Vagina (tissue), 2 donors: ENCODE results near the gene SH2D3A. TPM values are rescaled to one million over a fixed set of nuclear protein-coding genes. Genes with fewer than 3 reads are reported as not detected.

Experiments used
- DNase-seq, 2 donors: peaks; one replicate each; pipeline ENCODE4 v3.0.0-alpha.2; 2017; ENCODE audit errors: extremely low spot score in 2 of 2
- H3K27ac ChIP-seq: fragments of 200-600 bp; sonication (generic); one replicate; pipeline ENCODE4 v1.5.1; 2019
- H3K27me3 ChIP-seq: fragments of 200-600 bp; sonication (generic); one replicate; pipeline ENCODE4 v1.5.1; 2019
- H3K36me3 ChIP-seq, 2 donors: fragments of 200-600 bp; sonication (generic); one replicate each; pipeline ENCODE4 v1.5.1; 2017 to 2019
- H3K4me1 ChIP-seq: fragments of 200-600 bp; sonication (generic); one replicate; pipeline ENCODE4 v1.5.1; 2019
- H3K4me3 ChIP-seq, 2 donors: fragments of 200-600 bp; sonication (generic); 1 replicate in 1 of 2; 2 replicates in 1 of 2; pipeline ENCODE4 v1.5.1; 2016 to 2019
- H3K9me3 ChIP-seq: fragments of 200-600 bp; sonication (generic); one replicate; pipeline ENCODE4 v1.5.1; 2019
- POLR2A ChIP-seq, 2 donors: fragments of 450-650 bp; IDR thresholded peaks; one replicate each; pipeline ENCODE4 v1.6.1; 2017; ENCODE audit warnings: antibody characterized with exemption in 2 of 2, mild to moderate bottlenecking in 2 of 2, moderate library complexity in 2 of 2
- POLR2AphosphoS5 ChIP-seq, 2 donors: sonication (generic); formaldehyde crosslinking; IDR thresholded peaks; one replicate each; pipeline ENCODE4 v1.9.0; 2017; ENCODE audit warnings: antibody characterized with exemption in 2 of 2, mild to moderate bottlenecking in 2 of 2, low read depth in 1 of 2; ENCODE audit not compliant: insufficient read depth in 1 of 2
- intact Hi-C: fragments of 100-400 bp; cut with DNase I; formaldehyde crosslinking; loops from one replicate; pipeline ENCODE4 v1.15.1; 2023
- total RNA-seq: library from RNA; depleted of rRNA; stranded (reverse); fragments of >200 nt; gene quantifications from one replicate; pipeline ENCODE4 v1.2.3, GENCODE V29; 2016
- TF ChIP-seq, protein P1 (sequence below), 3 experiments: fragments of 450-650 bp in 2 of 3; fragments of 200-600 bp in 1 of 3; sonication (generic) in 1 of 3; IDR thresholded peaks; one replicate each; pipeline ENCODE4 v1.5.1; 2017 to 2019; ENCODE audit warnings: antibody characterized with exemption in 3 of 3, mild to moderate bottlenecking in 2 of 3, moderate library complexity in 2 of 3

SH2D3A gene
- total RNA-seq, 1 donor from 2014 or later, result 21.9 TPM

- Histone ChIP-seq H3K27ac (no peak overlapping the region), H3K36me3 (peaks cover 0 to 24% of the 10 kb centered on the region in 2 donors), H3K4me1 (peaks cover 18% of the 10 kb centered on the region), H3K4me3 (no peak overlapping the region), H3K27me3 (no peaks in the 10 kb centered on the region), H3K9me3 (no peaks in the 10 kb centered on the region)
- TF ChIP-seq, protein P1, sequence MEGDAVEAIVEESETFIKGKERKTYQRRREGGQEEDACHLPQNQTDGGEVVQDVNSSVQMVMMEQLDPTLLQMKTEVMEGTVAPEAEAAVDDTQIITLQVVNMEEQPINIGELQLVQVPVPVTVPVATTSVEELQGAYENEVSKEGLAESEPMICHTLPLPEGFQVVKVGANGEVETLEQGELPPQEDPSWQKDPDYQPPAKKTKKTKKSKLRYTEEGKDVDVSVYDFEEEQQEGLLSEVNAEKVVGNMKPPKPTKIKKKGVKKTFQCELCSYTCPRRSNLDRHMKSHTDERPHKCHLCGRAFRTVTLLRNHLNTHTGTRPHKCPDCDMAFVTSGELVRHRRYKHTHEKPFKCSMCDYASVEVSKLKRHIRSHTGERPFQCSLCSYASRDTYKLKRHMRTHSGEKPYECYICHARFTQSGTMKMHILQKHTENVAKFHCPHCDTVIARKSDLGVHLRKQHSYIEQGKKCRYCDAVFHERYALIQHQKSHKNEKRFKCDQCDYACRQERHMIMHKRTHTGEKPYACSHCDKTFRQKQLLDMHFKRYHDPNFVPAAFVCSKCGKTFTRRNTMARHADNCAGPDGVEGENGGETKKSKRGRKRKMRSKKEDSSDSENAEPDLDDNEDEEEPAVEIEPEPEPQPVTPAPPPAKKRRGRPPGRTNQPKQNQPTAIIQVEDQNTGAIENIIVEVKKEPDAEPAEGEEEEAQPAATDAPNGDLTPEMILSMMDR (IDR thresholded peaks at IDR 0.05), result no peak
- TF ChIP-seq POLR2AphosphoS5 (IDR thresholded peaks at IDR 0.05; ENCODE audit: insufficient read depth in 1 of 2, low read depth in 1 of 2) (no peak), POLR2A (IDR thresholded peaks at IDR 0.05) (no peak)
- intact Hi-C loops, result loop anchor here (10.0 kb wide), 1 partner anchor 131 kb away; no protein-coding TSS in a partner anchor
- DNase-seq, result no peak
These were observed 33.7 kb downstream of the SH2D3A start for GRCh38 chr19:6733338-6734095.

DNA sequence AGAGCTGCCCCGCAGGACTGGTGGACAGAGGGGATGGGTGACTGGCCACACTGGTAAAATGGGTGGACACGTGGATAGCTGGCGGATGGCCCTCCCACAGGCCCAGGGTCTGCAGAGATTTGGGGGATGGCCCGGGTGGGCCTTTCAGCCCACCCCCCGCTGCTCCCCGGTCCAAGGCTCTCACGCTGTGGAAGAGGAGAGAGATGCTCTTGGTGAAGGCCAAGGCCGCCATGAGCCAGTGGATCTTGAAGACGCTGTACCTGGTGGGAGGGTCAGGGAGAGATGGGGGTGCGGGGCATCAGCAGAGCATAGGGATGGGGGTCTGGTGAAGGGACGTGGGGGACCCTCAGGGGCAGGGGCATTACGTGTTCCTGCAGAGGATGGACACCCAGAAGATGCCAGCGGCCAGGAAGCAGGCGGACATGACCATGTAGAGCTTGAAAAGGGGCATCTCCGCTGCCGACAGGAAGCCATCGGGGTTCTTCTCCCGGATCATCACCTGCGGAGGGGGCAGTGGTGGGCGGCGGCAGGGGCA lies 34.4 kb downstream of the SH2D3A start:
- peaks cover 11% of the 10 kb centered on the region for H3K4me1 ChIP-seq
- H3K9me3 ChIP-seq, result no peaks in the 10 kb centered on the region
- no peaks in the 10 kb centered on the region for H3K27me3 ChIP-seq
- DNase-seq, result no peak
- no peak for TF ChIP-seq POLR2AphosphoS5 (IDR thresholded peaks at IDR 0.05; ENCODE audit: insufficient read depth in 1 of 2, low read depth in 1 of 2)
- TF ChIP-seq, protein P1 (IDR thresholded peaks at IDR 0.05), result no peak
- H3K4me3 ChIP-seq, result no peak overlapping the region
- peaks cover 0 to 24% of the 10 kb centered on the region in 2 donors for H3K36me3 ChIP-seq
- no peak overlapping the region for H3K27ac ChIP-seq
- intact Hi-C loops, result loop anchor here (10.0 kb wide), 1 partner anchor 132 kb away; no protein-coding TSS in a partner anchor

DNA sequence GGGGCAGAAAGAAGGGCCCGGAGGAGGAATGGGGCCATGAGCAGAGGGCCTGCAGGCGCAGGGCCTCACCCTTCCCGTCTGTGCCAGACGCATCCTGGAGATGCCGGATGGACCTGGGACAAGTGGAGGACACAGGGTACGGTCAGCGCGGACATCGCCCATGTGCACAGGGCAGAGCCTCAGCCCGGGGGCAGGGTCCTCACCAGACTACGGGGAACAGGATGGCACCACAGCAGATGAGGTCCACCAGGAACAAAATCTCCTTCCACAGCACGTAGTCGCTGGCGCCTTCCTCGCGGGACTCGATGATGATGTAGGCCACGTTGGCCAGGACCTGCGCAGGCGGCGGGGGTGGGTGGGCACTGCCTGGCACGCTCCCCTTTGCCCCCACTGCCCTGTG lies 35.4 kb downstream of the SH2D3A start:
- intact Hi-C loops, result loop anchor here (10.0 kb wide), 1 partner anchor 133 kb away; no protein-coding TSS in a partner anchor
- TF ChIP-seq POLR2A (IDR thresholded peaks at IDR 0.05) (no peak), POLR2AphosphoS5 (IDR thresholded peaks at IDR 0.05; ENCODE audit: insufficient read depth in 1 of 2, low read depth in 1 of 2) (no peak)
- TF ChIP-seq, protein P1 (IDR thresholded peaks at IDR 0.05), result no peak
- Histone ChIP-seq H3K36me3 (peaks cover 0 to 24% of the 10 kb centered on the region in 2 donors), H3K9me3 (no peaks in the 10 kb centered on the region), H3K4me1 (peaks cover 11% of the 10 kb centered on the region), H3K27me3 (no peaks in the 10 kb centered on the region), H3K4me3 (no peak overlapping the region), H3K27ac (no peak overlapping the region)
- no peak for DNase-seq

DNA sequence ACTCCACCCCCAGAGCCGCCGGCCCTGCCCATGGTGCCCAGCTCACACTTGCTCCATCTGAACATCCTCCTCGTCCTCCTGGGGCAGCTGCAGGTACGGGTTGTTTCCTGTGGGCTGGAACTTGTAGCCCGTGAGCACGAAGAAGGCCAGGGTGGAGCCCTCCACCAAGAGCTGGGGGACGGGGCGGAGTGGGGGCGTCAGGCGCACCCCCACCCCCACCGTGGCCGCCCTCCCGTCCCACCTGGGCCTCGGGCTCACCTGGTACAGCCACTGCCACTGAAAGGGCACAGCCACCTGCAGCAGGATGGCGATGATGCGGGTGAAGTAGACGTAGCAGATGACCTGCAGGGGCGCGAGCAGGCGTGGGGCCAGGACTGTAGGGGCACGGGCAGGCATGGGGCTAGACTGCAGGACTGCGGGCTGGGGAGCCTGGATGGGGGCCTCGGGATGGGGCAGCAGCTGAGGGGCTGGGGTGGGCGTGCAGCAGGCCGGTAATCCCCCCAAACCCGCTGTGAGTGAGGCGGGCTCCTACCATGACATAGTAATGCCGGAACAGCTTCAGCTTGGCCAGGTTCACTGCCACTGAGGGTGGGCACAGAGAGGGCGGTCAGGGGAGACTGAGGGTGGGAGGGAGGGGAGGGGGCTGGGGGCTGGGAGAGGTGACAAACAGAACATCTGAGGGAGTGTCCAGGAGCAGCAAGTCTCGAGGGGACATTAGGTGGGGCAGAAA lies 36.1 kb downstream of the SH2D3A start:
- Histone ChIP-seq H3K36me3 (peaks cover 0 to 24% of the 10 kb centered on the region in 2 donors), H3K27me3 (no peaks in the 10 kb centered on the region), H3K27ac (no peak overlapping the region), H3K4me1 (peaks cover 8% of the 10 kb centered on the region), H3K4me3 (no peak overlapping the region), H3K9me3 (no peaks in the 10 kb centered on the region)
- DNase-seq, result no peak
- intact Hi-C loops, result loop anchor here (10.0 kb wide), 1 partner anchor 134 kb away; no protein-coding TSS in a partner anchor
- TF ChIP-seq, protein P1 (IDR thresholded peaks at IDR 0.05), result no peak
- TF ChIP-seq POLR2AphosphoS5 (IDR thresholded peaks at IDR 0.05; ENCODE audit: insufficient read depth in 1 of 2, low read depth in 1 of 2) (no peak), POLR2A (IDR thresholded peaks at IDR 0.05) (no peak)
